NCI-H2029 (cell line): Measurements from ENCODE around the gene EIF4E2.
"Not testable (repeated sequence)": the region's sequence is repeated elsewhere in the genome, so short reads cannot be mapped to it uniquely, and the experiment has no call there.

ENCODE experiments used
- DNase-seq: peaks from one replicate; lab custom pipeline; 2025; lab: John Stamatoyannopoulos, UW

EIF4E2 gene

DNA sequence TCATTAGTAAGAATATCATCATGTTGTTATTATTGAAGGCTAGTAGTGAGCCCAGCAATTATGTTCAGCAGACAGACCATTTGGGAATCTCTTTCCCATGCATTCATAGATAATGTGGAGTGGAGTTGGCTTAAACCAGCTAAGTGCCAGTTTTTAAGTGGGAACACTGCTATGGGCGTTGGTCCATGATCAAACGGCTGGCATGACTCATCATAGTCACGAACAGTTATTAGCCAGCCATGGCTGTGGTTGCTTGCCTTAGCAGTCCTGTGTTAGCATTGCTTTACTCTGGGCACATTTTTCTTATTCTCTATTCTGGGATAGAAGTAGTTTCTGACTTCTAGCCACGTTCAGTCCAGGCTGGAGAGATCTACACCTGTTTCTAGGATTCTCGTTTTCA, 17.7 kb downstream of the EIF4E2 start:
- no peak for DNase-seq

DNA sequence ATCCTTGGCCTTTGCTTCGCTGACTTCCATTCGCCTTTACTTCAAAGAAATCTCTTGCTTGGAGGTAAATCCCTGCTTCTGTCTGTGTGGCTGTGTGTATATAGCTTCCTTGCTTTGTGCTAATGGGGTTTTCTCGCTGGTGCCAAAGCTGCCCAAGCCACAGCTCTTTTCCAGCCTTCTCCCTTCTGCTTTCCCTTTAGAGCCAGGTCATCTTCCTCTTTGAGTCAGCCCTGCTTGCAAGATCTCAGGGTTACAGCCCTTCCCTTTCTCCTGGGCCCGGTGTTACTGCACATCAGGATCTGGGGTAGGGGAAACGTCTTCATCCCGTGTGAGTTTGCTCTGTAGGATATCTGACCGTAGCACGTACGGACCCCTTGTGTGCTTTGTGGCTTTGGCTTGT, 19.1 kb downstream of the EIF4E2 start:
- no peak for DNase-seq

DNA sequence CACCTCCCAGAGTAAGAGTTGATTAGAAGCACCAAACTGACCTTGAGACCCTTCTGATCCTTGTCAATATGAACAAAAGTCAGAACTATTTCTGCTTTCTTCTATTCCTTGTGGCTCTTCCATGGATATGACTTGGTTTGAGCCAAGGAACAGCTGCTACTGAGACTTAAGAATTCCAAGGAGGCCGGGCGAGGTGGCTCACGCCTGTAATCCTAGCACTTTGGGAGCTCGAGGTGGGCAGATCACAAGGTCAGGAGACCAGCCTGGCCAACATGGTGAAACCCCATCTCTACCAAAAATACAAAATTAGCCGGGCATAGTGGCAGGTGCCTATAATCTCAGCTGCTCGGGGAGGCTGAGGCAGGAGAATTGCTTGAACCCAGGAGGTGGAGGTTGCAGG, 20.0 kb downstream of the EIF4E2 start:
- not testable (repeated sequence) for DNase-seq

DNA sequence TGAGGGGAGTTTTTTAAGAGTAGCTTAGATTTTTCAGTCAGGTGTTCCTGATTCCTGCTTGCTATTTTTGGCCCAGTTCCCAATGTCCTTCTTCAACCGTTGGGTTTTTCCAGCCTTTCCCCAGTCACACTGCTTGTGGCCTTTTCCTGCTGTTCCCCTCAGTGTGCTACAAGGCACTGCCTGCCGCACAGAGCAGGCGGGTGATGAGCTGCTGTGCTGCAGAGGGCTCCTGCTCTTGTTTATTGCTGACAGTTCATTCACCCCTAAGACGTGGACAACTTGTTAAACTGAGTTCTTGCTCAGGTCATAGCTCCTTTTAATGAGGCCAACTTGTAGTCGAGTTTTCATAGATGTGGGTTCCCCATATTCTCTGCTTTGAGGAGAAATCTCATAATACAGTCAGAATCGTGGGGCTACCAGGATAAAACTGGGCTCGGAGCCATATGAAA, 20.6 kb downstream of the EIF4E2 start:
- DNase-seq, result no peak

DNA sequence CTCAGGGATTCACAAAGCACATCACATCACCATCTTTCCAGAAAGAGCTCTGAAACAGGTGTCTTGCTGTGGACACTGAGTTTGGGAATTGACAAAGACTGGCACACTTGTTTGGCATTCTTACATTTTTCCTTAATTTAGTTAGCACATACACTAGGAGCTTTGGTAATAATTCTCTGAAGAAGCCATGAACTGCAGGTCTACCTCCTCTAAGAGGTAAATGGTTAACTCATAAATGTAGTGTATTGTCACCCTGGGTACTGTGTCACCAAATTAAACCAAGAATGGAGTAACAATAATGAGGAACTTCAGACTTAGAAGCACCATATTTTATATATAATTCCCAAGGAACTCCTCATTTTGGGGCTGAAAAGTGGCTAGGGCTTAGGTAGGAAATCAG, 22.6 kb downstream of the EIF4E2 start:
- DNase-seq, result no peak

DNA sequence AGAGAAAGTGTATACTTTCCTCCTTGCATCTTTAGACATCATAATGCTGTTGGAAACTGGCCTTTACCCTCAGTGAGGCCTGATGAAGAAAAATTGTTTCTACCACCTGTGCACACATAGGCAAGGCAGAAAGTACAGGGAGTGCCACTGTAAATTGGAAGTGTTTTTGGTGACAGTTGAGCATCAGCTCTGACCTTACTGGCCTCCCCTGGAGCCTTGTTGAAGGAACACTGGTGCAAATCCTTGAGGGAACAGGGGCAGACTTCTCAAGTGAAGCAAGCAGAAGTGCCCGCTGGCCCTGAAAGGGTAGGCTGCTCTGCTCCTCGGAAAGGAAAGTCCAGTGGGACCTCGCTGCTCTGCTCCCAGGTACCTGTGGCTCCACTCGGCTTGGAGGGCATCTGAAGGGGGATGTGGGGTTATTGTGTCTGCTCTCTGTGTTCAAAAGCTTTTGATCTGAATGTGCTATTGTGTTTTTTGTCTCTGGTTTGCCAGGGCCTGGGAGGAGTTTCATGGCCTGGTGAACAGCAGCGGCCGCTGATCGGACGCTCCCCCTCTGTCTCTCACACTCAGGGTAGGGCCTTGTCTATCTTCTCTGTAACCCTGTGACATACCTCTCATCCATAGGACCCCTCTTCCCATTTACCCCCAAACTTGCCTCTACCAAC, 23.4 kb downstream of the EIF4E2 start:
- no peak for DNase-seq

DNA sequence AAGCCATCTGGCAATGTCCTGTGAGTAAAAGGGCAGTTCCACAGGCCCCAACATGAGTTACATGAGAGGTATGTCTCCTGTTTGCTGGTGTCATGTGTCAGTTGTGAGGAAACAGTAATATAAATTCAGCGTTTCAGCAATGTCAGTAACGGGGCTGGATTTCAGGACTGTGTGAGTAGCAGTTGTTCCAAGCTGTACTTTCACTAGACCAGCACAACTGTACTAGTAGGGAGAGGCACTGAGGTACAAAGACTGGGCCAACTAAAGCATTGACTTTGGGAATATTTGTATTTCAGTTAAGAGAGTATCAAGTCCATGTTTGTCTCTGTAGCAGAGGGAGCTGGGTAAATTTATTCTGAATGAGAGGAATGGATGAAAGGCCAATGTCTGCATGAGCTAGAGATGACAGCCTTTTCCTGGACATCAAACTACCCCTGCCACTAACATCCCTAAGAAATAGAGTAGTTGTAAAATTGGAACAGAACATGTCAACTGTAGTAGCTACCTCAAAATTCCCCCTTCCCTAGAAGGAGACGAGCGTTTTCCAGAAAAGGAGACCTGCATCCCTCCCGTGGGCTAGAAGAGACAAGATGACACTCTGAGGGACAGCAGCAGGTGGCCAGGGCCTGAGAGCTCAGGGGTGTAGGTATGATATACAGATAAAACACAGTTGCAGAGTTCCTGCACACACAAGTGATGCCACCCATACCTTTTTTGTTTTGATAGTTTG, 24.4 kb downstream of the EIF4E2 start:
- no peak for DNase-seq

DNA sequence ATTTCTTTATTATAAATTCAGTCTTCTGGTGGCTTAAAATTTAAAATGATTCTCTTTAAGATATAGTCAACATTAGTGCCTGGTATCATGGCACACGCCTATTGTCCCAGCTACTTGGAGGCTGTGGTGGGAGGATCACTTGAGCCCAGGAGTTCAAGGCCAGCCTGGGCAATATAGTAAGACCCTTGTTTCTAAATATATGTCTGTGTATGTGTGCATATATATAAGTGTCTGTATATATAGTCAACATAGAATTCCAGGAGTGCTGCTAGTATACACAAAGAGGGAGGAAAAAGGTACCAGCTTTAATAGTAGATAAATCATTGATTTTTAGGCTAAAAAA, 24.9 kb downstream of the EIF4E2 start:
- DNase-seq, result no peak

DNA sequence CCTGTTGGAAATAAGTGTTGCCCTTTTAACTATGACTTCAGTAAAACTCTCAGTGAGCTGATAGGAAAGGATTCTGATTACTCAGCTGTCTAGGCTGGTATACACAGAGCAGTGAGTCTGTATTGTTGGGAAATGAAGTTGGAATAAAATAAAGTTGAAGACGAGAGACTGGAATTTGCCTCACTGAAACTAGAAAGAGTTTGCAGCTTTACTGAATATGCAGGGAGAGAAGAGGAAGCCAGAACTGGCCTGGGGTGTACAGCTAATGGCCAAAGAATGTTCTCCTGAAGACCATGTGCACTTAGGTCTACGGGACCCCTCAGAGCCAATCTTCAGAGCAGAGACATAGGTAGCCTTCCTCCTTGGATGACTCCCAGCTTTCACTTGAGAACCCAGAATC, 26.5 kb downstream of the EIF4E2 start:
- DNase-seq, result no peak

DNA sequence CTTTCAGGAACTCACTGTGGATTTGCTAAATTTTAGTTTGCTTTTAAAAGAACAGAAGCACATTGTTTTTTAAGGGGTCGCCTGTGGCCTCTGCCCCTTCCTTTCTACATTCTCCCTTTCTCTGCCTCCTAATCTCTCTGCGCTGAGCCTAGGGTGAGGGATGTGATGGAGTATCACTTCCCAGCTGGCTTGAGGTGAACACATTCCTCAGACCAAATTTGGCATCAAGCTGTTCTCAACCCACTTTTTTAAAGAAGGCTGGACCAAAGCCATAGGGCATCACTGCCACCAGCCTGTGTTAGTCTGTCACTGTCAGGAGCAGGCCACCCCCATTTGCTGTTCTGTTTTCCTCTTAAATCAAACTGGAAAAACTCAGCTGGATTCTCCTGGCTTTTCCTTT, 27.4 kb downstream of the EIF4E2 start:
- no peak for DNase-seq

DNA sequence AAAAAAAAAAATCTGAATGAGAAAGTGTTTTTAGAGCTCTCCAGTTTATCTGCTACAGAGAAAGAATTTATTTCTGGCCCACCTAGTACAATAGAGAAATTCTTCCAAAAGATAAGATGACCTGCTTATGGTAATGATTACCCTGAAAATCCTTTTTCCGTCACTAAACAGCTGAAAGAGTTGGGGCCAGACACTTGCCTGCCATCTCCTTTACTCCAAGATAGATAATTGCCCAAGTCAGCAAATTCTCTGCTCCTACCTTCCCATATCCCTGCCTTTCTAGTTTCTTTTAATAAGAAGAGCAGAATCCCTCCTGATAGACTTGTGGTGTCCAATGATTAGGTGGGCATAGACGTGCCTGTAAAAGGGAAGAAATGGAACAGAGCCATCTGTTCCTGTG, 28.1 kb downstream of the EIF4E2 start:
- DNase-seq, result no peak

DNA sequence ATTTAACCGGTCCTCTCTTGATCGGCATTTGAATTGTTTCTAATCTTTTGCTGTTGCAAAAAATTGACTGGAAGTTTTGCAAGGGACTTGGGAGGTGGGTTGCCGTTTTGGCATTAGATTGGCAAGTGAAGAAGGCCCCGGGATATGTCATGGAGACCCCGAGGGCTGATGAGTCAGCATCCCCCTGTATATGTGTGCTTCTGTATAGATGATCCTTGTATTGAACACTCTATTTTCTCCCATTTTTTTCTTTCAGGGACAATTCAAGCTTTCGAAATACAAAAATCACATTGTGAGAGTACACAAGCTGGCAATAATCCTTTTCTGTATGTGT, 30.1 kb downstream of the EIF4E2 start:
- DNase-seq, result no peak

DNA sequence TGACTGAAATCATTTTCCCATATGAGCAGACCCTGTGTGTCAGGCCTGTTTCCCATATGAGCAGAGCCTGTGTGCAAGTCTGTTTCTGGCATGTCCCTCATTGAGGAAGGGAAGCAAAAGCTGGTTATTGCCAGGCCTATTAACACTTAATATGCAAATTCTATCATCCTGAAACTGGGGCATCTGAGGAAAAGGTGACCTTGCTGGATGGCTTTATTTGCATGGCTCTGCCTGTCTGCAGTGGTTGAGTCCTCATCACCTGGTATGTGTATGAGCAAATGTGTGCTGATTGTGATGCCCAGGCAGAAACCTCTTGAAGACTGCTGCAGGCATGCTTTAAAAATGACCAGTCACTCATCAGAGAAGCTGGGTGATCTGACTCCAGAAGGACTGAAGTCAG, 31.2 kb downstream of the EIF4E2 start:
- no peak for DNase-seq

DNA sequence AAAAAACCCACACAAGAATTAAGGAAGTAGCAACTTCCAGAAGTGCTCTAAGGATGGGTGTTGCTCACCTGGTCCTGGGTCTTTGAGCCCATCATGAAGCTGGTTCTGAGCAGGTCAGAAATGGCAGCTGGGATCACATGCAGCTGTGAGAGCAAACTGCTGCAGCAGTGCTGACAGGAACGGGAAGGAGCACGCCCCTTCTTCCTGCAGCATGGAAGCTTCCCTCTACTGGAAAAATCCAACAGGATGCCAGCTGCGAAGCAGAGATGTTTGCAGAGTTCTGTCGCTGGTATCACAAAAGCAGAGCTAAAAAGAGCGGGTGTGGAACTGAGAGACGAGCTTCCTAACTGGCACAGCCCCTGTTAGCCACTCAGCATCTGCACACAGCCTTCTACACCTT, 33.7 kb downstream of the EIF4E2 start:
- DNase-seq, result no peak

DNA sequence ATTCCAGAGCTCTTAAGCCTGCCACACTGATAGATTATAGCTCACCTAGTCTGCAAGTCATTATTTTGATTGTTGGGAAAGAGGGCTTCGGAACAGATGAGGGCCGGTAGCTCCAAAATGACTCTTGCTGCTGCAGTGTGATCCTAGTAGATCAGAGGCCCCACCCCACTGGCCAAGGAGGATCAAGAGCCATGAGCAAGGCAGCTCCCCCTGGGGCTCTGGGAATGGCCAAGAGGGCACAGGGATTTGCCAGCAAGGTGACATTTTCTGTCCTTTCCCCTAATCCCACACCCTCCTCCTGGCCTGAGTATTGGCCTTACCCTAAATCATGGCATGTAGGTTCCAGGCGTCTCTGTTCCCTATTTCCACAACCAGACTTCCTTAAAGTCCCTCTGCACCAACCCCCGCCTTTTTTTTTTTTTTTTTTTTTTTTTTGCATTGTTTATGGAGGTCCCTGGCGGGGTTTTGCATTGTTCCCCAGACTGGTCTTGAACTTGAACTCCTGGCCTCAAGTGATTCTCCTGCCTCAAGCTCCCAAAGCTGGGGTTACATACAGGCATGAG, 36.5 kb downstream of the EIF4E2 start:
- no peak for DNase-seq

DNA sequence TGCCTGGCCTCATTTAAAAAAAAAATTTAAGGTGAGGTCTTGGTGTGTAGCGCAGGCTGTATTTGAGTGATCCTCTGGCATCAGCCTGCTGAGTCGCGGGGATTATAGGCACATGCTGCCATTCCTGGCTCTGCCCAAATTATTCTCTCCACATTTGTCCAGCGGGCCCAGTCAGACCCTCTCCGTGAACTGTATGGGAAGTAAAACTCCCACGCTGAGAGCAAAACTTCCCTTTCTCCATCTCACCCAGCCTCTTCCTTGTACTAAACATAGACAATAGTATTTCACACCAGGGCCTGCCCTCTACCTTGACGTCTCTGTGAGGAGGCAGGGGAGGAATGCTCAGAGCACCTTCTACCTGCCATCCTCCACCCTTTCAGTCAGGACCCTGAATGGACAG, 37.0 kb downstream of the EIF4E2 start:
- no peak for DNase-seq

DNA sequence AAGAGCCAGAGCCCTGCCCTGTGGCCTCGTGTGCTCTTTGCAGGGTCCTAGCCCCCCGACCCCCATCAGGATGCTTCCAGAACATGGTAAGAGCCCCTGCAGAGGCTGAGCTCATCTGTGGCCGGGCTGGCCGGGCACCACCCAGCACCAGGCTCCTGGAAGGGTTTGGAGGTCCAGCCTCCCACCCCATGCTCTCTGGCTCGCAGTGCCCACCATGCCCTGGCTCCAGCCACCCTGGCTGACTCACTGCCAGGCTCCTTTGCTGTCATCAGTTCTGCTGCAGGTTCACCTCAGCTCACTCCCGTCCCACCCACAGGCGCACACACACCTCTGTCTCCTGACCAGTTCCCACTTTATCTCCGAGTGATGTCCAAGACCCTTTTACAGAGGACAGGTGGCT, 37.5 kb downstream of the EIF4E2 start:
- no peak for DNase-seq

DNA sequence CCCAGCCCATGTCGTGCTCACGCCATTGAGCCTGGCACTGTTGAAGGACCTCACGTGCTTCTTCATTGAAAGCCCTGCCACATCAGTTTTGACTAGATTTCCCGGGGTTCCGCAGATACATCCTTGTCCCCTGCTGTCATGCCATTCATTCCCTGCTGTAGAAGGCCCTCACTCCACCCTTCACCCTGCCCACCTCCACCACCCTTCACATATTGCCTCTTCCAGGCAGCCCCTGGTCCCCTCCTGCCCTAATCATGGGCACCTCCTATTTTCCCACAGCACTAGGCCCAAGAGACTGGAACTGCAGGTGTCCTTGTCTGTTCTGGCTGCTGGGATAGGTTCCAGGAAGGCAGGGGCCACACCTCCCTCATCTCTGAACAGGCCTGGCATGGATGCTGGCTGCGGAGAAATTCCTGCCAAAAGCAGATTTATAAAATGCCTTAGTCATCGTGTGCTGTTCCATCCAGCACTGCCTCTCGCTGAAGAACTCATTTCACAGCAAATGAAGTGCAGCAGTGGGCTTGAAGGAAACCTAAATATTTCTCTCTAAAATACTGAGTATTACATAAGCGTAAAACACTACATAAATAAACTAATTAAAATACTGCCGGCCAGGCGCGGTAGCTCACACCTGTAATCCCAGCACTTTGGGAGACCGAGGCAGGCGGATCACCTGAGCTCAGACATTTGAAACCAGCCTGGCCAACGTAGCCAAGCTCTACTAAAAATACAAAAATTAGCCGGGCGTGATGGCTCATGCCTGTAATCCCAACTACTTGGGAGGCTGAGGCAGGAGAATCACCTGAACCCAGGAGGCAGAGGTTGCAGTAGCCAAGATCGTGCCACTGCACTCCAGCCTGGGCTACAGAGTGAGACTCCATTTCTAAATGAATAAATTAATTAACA, 38.4 kb downstream of the EIF4E2 start:
- DNase-seq, result no peak

DNA sequence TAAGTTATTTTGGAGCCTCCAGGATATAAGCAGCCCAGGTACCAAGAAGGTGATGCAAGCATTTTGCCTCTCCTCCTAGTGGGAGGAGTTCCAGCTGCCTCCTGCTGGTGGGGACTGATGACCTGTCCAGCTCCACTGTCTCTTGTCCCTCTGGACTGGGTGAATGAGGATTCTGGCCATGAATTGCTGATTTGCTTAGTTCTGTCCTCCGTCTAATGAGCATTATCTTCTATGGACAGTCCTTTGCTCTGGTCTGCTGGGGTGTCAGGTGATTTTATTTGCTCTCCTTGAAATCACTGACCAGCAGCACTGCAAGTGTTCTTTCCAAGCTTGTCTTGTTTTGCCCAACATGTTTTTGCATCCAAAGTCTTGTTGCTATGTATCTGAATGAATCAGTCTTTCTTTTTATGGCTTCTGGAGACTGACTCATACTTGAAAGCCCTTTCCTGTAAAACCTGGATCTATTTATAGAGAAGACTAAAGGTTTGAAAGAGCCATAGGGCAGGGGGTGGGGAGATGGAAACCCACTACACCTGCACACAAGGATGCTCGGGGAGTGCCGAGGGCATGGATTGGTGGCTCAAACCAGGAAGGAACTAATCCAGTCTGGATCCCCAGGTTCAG, 42.4 kb downstream of the EIF4E2 start:
- no peak for DNase-seq

DNA sequence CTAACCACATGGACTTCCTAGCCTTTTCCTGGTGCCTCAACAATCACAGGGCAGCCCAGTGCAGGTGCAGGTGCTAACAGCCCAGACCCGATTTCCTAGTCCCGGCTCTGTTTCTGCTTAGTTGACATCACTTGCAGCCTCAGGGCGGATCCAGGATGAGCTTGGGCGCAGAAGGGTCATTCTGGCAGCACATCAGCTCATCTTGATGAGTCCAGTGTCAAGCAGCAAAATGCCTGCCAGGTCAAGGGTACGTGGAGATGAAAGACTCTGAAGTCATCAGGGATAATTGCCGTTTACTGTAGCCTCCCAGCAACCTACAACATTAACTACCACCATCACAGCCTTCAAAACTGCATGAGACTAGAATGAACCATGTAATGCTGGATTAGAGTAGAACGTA, 43.5 kb downstream of the EIF4E2 start:
- DNase-seq, result no peak

DNA sequence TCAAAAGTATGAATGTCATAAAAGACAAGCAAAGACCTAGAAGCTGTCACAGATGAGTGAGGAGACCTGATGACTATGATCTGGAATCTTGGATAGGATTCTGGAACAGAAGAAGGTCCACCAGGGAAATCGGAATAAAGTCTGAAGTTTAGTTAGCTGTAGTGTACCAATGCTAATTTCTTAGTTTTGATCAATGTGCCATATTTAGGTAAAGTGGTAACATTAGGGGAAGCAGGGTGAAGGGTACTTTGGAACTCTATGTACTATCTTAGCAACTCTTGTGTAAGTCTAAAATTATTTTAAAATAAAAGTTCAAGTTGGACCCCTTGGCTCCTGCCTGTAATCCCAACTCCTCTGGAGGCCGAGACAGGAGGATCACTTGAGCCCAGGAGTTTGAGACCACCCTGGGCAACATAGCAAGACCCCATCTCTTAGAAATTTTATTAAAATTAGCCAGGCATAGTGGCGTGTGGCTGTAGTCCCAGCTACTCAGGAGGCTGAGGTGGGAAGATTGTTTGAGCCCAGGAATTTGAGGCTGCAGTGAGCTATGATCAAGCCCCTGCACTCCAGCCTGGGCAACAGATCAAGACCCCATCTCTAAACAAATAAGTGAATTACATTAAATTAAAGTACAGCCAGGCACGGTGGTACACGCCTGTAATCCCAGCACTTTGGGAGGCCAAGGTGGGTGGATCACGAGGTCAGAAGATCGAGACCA, 47.0 kb downstream of the EIF4E2 start:
- no peak for DNase-seq

DNA sequence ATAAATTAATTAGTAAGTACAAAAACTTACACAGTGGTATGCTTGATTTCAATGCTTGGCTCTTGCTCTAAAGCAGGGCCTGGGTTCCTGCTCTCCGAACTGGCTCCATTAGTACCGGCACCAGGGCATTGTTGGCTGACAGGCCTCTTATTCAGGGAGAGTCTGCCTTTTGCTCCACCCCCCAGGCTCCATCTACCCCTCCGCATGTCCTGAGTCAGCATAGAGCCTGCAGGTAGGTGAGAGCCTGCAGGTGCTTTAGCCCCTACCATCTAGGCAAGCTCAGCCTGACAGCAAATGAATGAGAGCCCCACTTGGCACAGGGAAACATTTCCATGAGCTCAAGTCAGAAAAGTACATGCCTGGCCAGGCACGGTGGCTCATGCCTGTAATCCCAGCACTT, 47.8 kb downstream of the EIF4E2 start:
- DNase-seq, result no peak
